Activated CD4-positive, alpha-beta T cell treated with anti-CD3 and anti-CD28 coated beads for 24 hours (primary cell): Measurements from ENCODE around the gene CRIP3.
"Not testable (repeated sequence)": the region's sequence is repeated elsewhere in the genome, so short reads cannot be mapped to it uniquely, and the experiment has no call there.

Experiments used
- DNase-seq, 2 donors: peaks; one replicate each; pipeline ENCODE4 v3.0.0-alpha.2; 2020; ENCODE audit warnings: low read depth in 2 of 2

Gene CRIP3

DNA sequence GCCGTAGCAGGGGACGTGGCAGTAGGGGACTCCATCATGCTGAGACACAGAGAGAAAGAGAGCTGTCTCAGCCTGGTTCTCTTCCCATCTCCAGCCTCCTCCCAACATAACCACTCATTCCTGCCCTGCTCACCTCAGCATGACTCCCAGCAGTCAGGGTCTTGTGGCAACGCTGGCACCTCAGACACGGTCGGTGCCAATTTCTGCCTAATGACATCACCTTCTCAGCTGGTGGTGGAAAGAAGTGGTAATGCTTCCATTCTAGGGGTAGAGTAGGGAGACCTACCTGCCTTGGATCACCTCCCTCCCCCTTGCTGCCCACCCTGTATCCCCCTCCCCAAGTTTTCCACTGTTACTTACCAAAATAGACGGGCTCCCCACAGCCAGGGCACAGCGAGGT lies 2.5 kb downstream of the CRIP3 start:
- DNase-seq, result no peak

DNA sequence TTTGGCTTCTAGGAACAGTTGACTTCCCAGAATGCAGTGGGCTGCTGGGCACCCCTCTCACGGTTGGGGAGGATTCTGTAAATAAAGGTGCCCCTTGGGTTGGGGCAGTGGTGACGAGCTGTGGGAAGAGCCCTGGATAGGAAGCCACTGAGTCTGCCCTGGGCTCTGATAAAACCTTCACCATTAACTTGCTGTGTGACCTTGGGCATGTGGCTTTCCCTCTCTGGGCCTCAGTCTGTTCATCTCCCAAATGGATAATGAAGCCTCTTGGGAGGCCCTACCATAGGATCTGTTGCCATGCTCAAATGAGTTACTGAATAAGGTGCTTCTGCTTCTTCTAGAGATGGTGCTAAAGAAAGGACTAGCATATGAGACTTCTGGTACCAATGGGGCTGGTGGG lies 3.7 kb downstream of the CRIP3 start:
- no peak for DNase-seq

DNA sequence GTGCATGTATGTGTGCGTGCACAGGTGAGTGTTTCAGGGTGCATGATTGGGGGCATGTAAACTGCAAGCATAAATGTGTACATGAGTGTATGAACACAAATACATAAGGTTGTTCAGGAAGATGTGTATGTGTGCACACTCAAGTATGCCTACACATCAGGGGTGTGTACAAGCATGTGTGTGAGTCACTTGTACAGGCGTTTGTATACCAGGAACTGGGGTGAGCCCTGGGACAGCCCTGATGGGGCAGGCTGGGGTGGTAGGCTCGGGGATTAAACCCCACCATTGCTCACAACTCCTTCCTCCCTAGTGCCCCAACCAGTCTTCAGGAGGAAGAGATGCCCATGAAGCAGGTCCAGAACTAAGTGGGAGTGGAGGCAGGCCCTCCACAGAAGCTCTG lies 4.3 kb downstream of the CRIP3 start:
- no peak for DNase-seq

DNA sequence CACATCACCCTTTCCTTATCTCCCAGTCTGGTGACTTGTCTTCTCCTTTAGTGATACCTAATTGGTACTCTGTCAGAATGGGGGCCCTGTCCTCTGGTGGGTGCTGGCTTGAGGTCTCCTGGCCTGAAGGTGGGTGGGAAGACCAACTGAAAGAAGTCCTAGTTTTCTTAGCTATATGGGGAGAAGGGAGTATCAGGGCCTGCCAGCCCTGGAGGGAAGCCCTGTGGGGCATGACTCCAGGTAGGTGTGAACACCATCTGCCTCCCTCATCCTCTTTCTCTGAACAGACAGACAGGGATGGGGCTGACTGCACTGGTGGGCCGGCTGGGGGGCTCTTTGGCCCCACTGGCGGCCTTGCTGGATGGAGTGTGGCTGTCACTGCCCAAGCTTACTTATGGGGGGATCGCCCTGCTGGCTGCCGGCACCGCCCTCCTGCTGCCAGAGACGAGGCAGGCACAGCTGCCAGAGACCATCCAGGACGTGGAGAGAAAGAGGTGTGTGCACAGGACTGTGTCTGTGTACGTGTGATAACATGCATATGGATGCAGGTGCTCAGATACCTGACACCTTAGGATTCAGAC lies 4.8 kb downstream of the CRIP3 start:
- DNase-seq, result no peak

DNA sequence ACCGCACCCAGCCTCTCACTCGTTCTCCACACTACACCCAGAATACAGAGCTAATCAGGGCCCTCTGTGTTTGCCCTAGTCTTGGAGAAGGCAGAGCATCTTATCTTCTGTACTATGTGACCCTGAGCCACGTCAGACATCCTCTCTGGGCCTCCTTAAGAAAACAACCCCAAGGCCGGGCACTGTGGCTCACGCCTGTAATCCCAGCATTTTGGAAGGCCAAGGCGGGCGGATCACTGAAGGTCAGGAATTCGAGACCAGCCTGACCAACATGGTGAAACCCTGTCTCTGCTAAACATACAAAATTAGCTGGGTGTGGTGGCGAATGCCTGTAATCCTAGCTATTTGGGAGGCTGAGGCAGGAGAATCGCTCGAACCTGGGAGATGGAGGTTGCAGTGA lies 5.6 kb downstream of the CRIP3 start:
- DNase-seq, result not testable (repeated sequence)

DNA sequence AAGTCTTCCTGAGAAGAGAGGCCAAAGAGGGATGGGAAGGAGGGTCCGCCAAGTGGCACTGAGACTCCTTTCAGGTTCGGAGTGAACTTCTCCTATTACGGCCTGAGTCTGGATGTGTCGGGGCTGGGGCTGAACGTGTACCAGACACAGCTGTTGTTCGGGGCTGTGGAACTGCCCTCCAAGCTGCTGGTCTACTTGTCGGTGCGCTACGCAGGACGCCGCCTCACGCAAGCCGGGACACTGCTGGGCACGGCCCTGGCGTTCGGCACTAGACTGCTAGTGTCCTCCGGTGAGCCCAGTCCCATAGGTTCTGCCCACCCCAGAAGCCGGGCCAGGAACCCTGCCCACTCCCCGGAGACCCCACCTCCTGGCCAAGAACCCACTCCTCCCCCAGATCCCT lies 6.5 kb downstream of the CRIP3 start:
- DNase-seq, result no peak

DNA sequence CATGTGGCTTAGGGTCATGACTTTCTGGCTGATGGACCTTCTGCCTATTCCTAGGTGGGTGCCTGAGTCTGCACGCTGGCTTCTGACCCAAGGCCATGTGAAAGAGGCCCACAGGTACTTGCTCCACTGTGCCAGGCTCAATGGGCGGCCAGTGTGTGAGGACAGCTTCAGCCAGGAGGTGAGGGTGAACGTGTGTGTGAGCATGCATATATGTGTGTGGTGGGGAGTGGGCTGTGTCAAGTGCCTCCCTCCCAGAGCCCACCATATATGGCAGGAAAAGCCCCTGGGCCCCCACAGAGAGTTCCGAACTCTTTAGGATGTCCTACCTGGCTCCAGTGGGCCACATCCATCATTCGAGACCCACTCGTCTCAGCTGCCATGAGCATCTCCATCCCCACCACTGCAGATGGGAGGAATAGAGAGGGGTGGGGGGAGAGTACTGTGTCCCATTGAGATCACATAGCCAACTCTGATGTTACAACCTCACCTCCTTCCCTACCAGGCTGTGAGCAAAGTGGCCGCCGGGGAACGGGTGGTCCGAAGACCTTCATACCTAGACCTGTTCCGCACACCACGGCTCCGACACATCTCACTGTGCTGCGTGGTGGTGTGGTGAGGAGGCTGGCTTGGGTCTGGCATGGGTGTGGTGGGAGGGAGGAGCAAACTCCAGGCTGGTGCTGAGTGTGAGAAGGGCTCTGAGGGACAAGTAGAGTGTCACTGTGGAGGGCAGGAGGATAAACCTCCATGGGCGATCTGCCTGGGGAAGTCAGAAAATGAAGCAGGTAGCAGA lies 7.3 kb downstream of the CRIP3 start:
- DNase-seq, result no peak

DNA sequence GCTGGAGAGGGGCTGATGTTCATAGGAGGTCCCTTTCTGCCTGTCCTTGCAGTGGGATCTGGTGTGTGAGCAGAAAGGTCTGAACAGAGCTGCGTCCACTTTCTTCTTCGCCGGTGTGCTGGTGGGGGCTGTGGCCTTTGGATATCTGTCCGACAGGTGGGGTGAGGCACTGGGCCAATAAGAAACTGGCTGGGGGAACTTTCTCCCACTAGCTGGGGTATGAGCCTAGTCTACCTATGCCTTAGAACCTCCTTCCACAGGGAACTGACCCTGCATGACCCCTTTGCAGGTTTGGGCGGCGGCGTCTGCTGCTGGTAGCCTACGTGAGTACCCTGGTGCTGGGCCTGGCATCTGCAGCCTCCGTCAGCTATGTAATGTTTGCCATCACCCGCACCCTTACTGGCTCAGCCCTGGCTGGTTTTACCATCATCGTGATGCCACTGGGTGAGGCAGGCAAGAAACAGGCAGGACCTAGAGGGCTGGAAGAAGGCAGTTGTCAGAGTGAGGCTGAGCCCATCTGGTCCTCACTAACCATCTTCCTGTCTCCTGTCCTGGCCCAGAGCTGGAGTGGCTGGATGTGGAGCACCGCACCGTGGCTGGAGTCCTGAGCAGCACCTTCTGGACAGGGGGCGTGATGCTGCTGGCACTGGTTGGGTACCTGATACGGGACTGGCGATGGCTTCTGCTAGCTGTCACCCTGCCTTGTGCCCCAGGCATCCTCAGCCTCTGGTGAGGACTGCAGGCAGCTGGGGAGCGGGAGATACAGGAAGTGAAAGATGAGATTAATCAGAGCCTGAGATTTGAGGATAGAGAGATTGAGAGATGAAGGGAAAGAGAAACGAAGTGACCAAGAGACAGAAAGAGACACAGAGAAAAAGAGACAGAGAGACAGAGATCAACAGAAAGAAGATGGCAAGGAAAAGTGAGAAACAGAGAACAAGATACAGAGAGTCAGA lies 9.0 kb downstream of the CRIP3 start:
- no peak for DNase-seq

DNA sequence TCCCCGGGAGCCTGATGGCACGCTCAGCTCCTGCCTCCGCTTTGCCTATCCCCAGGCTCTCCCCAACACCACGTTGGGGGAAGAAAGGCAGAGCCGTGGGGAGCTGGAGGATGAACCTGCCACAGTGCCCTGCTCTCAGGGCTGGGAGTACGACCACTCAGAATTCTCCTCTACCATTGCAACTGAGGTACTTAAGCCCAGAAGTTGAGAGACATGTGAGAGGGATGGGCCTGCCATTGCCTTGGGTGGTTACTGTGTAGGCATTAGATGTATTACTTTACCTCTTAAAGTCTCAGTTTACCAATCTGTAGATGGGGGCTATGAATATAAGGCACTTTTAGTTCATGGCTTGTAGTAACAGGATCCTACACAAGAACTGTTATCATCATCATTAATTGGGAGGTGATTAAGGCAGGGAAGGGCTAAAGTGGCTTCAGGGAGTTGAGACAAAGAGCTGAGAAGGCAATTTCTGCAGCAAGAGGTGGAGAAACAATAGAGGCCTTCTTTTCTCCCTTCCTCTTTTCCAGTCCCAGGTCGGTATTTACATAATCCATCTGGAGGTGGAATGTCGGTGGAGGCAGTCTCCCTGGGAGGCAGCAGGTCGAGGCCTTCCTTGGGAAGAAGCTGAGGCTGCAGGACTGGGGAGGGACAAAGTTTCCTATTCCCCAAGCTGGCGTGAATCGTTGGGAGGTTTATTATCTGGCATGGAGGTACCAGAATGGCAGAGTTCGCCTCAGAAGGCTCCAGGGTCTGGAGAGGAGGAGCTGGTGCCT lies 9.9 kb downstream of the CRIP3 start:
- DNase-seq, result no peak

DNA sequence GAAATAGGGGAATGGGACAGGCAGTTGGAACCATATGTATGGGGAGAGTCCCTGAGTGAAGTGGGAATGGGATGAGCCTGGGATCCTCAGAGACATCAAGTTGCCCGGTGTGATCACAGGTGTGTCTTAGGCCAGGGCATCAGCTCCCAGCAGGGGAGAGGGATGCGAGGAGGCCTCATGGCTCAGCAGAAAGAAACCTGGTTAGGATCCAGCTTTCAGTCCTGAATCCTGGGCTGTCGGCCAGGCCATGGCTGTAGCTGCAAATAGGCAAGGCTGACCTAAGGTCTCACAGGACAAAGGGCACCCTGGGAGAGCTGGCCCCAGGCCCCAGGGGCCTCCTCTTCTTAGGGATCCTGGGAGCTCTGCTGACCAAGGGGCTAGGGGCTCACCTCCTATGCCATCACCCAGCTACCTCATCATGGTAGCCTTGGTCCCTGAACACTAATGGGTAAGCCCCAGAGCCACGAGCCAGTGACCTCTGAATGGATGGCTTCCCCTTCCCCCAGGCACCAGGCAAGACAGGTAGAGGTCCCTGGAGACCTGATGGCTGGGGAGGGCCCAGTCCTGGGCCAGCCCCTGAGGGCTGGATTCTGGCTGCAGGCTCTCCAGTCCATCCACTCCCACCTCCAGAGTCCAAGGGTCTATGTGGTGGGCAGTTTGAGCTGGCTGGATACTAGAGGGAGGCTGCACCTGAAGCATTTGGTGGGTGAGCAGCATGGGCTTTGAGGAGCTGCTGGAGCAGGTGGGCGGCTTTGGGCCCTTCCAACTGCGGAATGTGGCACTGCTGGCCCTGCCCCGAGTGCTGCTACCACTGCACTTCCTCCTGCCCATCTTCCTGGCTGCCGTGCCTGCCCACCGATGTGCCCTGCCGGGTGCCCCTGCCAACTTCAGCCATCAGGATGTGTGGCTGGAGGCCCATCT lies 10.7 kb downstream of the CRIP3 start, which contains the start of gene SLC22A7:
TSS of gene SLC22A7 (plus strand) at position 617 of the 921 bp plus-strand sequence. CDS start at position 716, 99 bp downstream.
- DNase-seq, result no peak

DNA sequence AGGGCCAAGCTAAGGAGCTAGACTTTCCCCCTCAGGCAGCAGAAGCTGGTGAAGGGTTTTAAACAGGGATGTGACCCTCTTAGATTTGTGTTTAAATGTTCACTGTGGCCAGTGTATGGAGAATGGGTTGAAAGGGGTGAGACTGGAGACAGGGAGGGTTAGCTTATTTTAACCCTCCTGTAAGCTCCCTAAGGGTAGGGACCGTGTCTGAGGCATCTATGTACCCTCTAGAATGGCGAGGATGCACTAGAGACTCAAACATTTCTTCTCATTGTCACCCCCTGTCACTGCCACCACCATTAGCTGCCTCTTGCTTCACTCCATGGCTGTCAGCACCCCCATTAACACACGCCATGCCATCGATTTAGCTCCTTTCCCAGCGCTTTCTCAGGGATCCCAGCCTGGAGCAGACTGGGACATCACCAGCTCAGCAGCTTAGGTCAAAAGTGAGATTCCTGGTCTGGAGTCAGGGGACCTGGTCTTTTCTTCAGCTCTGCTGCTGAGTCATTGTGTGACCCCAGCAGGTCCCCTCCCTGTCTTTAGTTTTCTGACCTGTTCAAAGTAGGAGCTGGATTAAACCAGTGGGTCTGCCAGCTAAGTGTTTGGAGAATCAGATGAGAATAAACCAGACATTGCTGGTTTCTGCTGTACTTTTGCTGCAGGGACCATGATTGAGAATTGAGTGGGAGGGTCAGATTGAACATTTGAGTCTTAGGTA lies 11.7 kb downstream of the CRIP3 start:
- DNase-seq, result no peak

DNA sequence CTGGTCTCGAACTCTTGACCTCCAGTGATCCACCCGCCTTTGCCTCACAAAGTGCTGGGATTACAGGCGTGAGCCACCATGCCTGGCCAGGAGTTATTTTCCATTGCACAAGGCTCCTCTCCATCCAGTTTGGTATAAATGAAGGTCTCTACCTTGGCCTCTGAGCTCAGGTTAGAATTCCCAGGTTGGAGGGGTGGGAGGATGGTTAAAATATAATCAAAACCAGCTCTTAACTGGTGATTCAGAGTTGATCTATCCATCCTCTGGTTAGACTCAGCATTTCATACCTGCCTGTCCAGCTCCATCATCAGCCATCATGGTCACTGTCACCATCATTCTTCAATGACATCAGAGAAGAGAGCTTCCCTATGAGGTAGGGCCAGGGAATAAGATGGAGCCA lies 13.2 kb downstream of the CRIP3 start:
- no peak for DNase-seq

DNA sequence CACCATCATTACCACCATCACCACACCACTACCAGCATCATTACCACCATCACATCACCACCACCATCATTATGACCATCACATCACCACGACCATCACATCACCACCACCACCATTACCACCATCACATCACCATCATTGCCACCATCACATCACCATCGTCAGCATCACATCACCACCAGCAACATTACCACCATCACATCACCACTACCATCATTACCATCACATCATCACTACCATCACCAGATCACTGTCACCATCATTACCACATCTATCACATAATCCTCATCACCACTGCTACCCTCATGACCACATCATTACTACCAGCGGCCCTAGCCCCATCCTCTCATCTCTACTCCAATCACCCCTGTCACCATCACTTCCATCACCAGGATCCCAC lies 14.1 kb downstream of the CRIP3 start:
- DNase-seq, result no peak

DNA sequence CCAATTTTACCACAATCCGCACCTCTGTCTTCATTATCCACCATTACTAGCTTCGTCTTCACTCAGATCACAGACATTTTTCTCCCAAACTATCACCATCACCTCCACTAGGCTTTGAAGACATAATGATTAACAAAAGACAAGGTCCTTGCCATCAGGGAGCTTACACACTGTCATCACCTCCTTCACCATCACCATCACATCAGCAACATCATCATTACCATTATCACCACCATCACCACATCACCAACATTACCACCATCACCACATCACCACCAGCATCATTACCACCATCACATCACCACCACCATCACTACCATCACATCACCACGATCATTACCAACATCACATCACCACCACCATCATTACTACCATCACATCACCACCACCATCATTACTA lies 14.9 kb downstream of the CRIP3 start:
- no peak for DNase-seq

DNA sequence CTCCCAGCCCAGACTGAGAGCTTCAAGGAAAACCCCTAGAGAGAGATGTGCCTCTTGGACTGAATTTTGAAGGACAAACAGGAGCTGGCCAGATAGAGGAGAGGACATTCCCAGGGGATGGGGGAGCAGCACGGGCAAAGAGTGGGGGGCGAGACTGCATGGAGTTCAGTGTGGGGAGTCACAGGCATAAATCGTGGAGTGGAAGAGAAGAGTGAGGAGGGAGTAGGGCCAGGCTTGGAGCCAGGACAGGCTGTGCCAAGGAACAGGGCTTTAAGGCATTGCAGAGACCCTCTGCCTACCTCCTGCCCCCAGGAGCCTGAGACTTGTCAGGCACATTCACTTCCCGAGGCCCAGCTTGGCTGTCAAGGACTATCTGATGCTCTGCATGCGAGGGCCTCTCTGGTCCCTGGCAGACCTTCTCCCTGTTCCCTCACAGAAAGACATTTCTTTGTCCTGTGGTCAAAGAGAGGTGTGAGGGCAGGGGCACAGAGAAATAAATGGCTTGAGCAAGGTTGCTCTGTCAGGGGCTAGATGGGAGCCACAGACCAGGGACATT lies 15.8 kb downstream of the CRIP3 start:
- DNase-seq, result no peak

DNA sequence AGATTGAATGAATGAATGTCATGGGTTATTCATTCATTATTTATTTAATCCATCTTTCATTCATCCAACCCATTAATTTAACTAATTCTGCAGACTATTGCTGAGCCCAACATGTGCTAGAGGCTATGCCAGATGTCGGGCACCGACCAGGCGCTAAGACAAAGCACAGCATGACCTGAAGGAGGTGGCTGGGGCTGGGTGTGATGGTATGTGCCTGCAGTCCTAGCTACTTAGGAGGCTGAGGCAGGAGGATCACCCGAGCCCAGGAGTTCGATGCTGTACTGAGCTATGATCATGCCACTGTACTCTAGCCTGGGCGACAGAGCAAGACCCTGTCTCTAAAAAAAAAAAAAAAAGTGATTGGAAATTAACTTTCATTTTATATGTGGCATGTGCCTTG lies 16.3 kb downstream of the CRIP3 start:
- no peak for DNase-seq

DNA sequence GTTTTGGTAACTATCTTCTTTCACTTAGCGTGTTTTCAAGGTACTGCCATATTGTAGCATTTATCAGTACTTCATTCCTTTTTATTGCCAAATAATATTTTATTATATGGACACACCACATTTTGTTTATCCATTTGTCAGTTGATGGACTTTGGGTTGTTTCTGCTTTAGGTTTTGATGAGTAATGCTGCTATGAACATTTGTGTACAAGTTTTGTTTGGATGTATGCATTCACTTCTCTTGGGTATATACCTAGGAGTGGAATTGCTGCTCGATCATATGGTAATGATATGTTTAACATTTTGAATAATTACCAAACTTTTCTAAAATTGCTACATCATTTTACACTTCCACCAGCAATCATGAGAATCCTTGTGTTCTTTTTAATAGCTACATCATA lies 16.9 kb downstream of the CRIP3 start:
- no peak for DNase-seq

DNA sequence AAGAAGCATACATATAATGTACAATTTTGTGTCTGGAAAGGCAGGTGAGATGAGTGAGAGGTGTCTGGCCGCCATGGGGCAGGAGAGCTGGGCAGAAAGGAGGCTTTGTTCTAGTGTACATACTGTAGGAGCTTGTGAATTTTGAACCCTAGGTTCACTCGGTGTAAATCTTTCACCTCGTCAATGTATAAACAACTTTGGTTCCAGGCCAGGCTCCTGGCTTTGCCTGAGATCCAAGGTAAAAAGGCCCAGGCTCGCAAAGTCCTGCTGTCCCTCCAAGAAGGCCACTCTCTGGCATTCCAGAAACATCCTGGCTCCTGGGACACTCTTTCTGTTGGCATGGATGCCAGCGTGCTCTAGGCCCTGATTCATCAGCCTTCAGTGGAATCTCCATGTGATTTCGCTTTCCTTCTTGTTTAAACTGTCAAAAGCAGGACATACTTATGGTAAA lies 17.7 kb downstream of the CRIP3 start:
- no peak for DNase-seq

DNA sequence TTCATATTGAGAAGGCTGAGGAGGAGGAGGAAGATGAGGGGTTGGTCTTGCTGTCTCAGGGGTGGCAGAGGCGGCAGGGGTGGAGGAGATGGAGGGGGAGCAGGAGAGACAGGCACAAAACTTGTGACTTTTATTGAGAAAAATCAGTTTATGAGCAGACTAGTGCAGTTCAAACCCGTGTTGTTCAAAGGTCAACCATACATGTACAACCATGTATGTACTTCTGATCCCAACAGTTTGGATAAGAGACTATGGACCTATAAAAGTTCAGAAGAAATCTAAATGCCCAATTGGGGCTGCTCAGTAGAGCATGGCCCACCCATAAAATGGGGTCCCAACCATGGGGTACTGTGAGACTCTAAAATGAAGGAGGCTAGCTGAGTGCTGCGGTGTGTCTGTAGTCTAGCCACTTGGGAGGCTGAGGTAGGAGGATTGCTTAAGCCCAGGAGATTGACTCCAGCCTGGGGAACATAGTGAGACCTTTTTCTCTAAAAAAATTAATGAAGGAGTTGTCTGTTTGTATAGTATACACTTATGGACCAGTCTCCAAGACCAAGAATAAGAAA lies 18.2 kb downstream of the CRIP3 start:
- DNase-seq, result no peak
